ENCODE results near the gene CXXC5.
A peak's percentile ranks its signal among the peaks of the same experiment; 100 is the strongest.

CXXC5 gene

GRCh38 chr5:139692679-139693308 is 44.6 kb downstream of the CXXC5 start:
- ChIA-PET POLR2A (ENCODE audit: low non-redundant PET) (no interaction called here), CTCF (interaction anchor here (0.5 to 6.2 kb wide), 5 partner anchors 19 to 72 kb away, joined by 3 to 125 read pairs (median 3); no protein-coding TSS in a partner anchor)
- no peak for TF ChIP-seq CTCF (conservative IDR thresholded peaks at IDR 0.05; ENCODE audit: low read depth)
- DNase-seq (ENCODE audit: low spot score): no peak
- no peak overlapping the region for H3K27ac ChIP-seq

- POLR2A ChIA-PET (ENCODE audit: low non-redundant PET): no interaction called here
- DNase-seq (ENCODE audit: low spot score): no peak
- TF ChIP-seq CTCF (conservative IDR thresholded peaks at IDR 0.05; ENCODE audit: low read depth): no peak
- H3K27ac ChIP-seq: 0 out of 2 replicates have a peak overlapping the region, but pooled peaks have one; percentile 1
- CTCF ChIA-PET: interaction anchor here (0.7 to 6.2 kb wide), 3 partner anchors 18 to 1625 kb away, joined by 3 to 125 read pairs (median 4); no protein-coding TSS in a partner anchor
These were observed 45.7 kb downstream of the CXXC5 start for GRCh38 chr5:139693676-139694364.

GRCh38 chr5:139694556-139695177 is 46.5 kb downstream of the CXXC5 start:
- CTCF ChIA-PET: interaction anchor here (1.0 kb wide), 1 partner anchor 19 kb away, joined by 3 read pairs; no protein-coding TSS in a partner anchor
- DNase-seq (ENCODE audit: low spot score): no peak
- no peak for TF ChIP-seq CTCF (conservative IDR thresholded peaks at IDR 0.05; ENCODE audit: low read depth)
- POLR2A ChIA-PET (ENCODE audit: low non-redundant PET): no interaction called here
- H3K27ac ChIP-seq: 0 out of 2 replicates have a peak overlapping the region, but pooled peaks have one; percentile 1

- H3K27ac ChIP-seq: no peak overlapping the region
- ChIA-PET POLR2A (ENCODE audit: low non-redundant PET) (no interaction called here), CTCF (interaction anchor here (0.5 kb wide), 1 partner anchor 10 kb away, joined by 3 read pairs; no protein-coding TSS in a partner anchor)
- TF ChIP-seq CTCF (conservative IDR thresholded peaks at IDR 0.05; ENCODE audit: low read depth): no peak
- no peak for DNase-seq (ENCODE audit: low spot score)
These were observed 47.0 kb downstream of the CXXC5 start for GRCh38 chr5:139695178-139695573.

GRCh38 chr5:139696167-139696893 is 48.2 kb downstream of the CXXC5 start:
- CTCF ChIA-PET: interaction anchor here (1.1 kb wide), 1 partner anchor 69 kb away, joined by 3 read pairs; no protein-coding TSS in a partner anchor
- peak overlapping the region; percentile 55 for H3K27ac ChIP-seq
- TF ChIP-seq CTCF (conservative IDR thresholded peaks at IDR 0.05; ENCODE audit: low read depth): no peak
- DNase-seq (ENCODE audit: low spot score): no peak
- POLR2A ChIA-PET (ENCODE audit: low non-redundant PET): no interaction called here
